Spinal cord (tissue), 10 donors: ENCODE results near the gene KCND3. TPM values are rescaled to one million over a fixed set of nuclear protein-coding genes. Genes with fewer than 3 reads are reported as not detected.

Experiments used
- DNase-seq, 6 donors: peaks; one replicate each; pipeline versions ENCODE4 v3.0.0 to v3.0.0-alpha.2; 2013 to 2015; ENCODE audit warnings: low spot score in 6 of 6, low read depth in 4 of 6
- H3K27ac ChIP-seq: one replicate; pipeline ENCODE4 v1.5.1; 2013; ENCODE audit warnings: low read depth, low read length, control low read depth
- H3K27me3 ChIP-seq: one replicate; pipeline ENCODE4 v1.6.1; 2013; ENCODE audit warnings: low read length; ENCODE audit not compliant: control insufficient read depth, insufficient read depth
- H3K36me3 ChIP-seq: one replicate; pipeline ENCODE4 v1.6.1; 2013; ENCODE audit warnings: low read length; ENCODE audit not compliant: control insufficient read depth, insufficient read depth
- H3K4me1 ChIP-seq: one replicate; pipeline ENCODE4 v1.6.1; 2013; ENCODE audit warnings: low read length; ENCODE audit not compliant: control insufficient read depth, insufficient read depth
- H3K4me3 ChIP-seq: one replicate; pipeline ENCODE4 v1.5.1; 2013; ENCODE audit warnings: low read depth, low read length, control low read depth
- H3K9me3 ChIP-seq: one replicate; pipeline ENCODE4 v1.6.1; 2013; ENCODE audit warnings: low read length; ENCODE audit not compliant: control insufficient read depth, insufficient read depth
- WGBS: methylation state at CpG from one replicate; pipeline ENCODE4 v1.1.5; 2013; ENCODE audit warnings: missing lambda C conversion rate; ENCODE audit not compliant: insufficient coverage; 5-methylcytosine and 5-hydroxymethylcytosine counted together
- polyA plus RNA-seq, 2 donors: library from polyadenylated mRNA; unstranded; fragments of 120-200 nt; gene quantifications; one replicate each; pipeline ENCODE4 v1.2.1, GENCODE V29; 2013; ENCODE audit not compliant: insufficient read length in 2 of 2
- total RNA-seq, 2 donors: library from RNA; depleted of rRNA in 1 of 2; stranded (reverse); fragments of 120-200 nt in 1 of 2; fragments of >200 nt in 1 of 2; gene quantifications; one replicate each; pipeline versions ENCODE4 v1.2.3 to v1.2.4, GENCODE V29; 2013 to 2014
- donor health status: healthy.

Gene KCND3
- total and polyA plus RNA-seq, 4 donors = 9.5 to 35.8 (median 23.3) TPM

GRCh38 chr1:111953797-111954196 lies 35.7 kb downstream of the KCND3 start:
- no peaks in the 10 kb centered on the region for H3K9me3 ChIP-seq
- no peak overlapping the region for H3K4me3 ChIP-seq
- no peak for DNase-seq
- peaks cover 31% of the 10 kb centered on the region for H3K4me1 ChIP-seq
- no peaks in the 10 kb centered on the region for H3K36me3 ChIP-seq
- WGBS = 86% methylated on average over 2 of the region's 5 CpGs
- H3K27me3 ChIP-seq = no peaks in the 10 kb centered on the region
- H3K27ac ChIP-seq = no peak overlapping the region

DNA sequence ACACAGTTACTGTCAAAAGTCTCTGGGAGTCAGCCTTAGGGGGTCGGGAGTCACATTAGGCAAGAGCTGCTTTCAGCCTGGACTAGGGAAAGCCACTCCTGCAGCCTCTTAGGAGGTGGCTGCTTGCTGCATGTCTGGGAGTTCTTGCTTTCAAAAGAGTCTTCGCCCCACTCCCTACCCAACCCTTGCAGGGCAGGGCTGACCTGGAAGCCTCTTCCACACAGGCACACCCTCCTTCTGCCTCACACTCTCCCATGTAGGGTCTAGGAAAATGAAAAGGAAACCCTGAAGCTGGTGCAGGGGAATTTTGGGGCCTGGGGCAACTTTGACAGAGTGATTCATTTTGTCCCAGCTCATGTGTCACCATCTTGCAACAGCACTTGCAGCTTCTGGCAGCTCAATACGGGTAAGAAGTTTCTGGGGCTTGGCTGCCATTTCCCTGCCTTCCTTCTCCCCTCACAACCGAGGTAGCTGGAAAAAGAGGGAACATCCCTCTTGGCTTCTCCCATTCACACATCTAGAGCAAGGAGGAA lies 37.3 kb downstream of the KCND3 start:
- no peak for DNase-seq
- Histone ChIP-seq H3K4me3 (no peak overlapping the region), H3K36me3 (no peaks in the 10 kb centered on the region), H3K27ac (no peak overlapping the region), H3K4me1 (peaks cover 32% of the 10 kb centered on the region), H3K9me3 (no peaks in the 10 kb centered on the region), H3K27me3 (no peaks in the 10 kb centered on the region)
- 50% methylated on average over 2 of the region's 4 CpGs for WGBS

DNA sequence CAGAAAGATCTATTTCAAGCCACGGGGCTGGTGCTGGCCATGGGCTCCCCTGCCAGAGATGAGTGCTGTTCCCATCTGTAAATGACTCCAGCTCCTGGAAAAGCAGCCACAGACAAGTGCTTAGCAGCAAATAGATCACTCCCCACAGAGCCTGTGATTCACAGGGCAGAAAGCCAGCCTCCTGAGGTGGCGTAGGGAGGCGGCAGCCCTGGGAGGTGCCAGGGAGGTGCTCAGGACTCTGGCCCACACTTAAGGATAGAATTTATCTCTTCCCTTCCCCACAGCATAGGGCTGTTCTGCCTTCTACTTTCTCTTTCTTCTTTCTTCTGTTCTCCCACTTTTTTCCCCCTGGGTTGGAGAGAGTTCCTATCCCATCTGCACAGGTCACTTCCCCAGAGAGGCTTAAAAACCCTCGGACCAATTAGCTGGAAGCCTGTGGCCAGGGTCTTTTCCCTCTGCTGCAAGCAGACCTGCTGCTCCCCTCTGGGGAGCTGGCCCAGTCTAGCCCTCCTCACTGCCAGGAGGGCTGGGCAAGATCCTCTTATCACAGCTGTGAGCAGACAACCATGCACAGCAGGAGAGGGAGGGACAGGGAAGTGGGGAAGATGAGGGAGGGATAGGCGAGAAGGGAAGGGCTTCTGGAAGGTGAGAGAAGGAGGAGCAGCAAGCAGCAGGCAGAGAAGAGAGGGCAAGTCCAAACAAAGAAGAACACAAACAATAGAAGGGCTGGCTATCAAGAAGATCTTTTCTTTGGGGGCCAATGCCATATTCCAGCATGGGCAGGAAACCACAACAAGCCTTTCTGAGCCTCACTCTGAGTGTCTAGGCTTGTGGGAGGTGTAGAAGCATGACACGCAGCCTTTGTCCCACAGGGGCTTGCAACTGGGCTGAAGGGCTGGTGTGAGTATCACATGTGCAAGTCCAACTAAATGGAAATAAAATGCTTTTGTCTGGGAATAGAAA lies 41.0 kb downstream of the KCND3 start:
- no peaks in the 10 kb centered on the region for H3K9me3 ChIP-seq
- peaks cover 40% of the 10 kb centered on the region for H3K4me1 ChIP-seq
- no peak overlapping the region for H3K4me3 ChIP-seq
- WGBS = 29% methylated on average over 5 of the region's 6 CpGs
- H3K27ac ChIP-seq = no peak overlapping the region
- H3K27me3 ChIP-seq = no peaks in the 10 kb centered on the region
- H3K36me3 ChIP-seq = peaks cover 9% of the 10 kb centered on the region
- DNase-seq = peak in 2 of 6 donors; percentile 59 to 78

- no peak overlapping the region for H3K27ac ChIP-seq
- no peaks in the 10 kb centered on the region for H3K27me3 ChIP-seq
- peaks cover 9% of the 10 kb centered on the region for H3K36me3 ChIP-seq
- H3K4me1 ChIP-seq = peaks cover 45% of the 10 kb centered on the region
- WGBS = 51% methylated on average over 10 of the region's 15 CpGs
- no peak overlapping the region for H3K4me3 ChIP-seq
- no peaks in the 10 kb centered on the region for H3K9me3 ChIP-seq
- DNase-seq = peak in 1 of 6 donors; percentile 46
Measured at GRCh38 chr1:111943846-111944749, 45.4 kb downstream of the KCND3 start.

GRCh38 chr1:111943066-111943465 lies 46.4 kb downstream of the KCND3 start:
- Histone ChIP-seq H3K27me3 (no peaks in the 10 kb centered on the region), H3K9me3 (no peaks in the 10 kb centered on the region), H3K36me3 (peaks cover 9% of the 10 kb centered on the region), H3K4me3 (no peak overlapping the region), H3K4me1 (peaks cover 35% of the 10 kb centered on the region), H3K27ac (no peak overlapping the region)
- DNase-seq = no peak
- 79% methylated on average over 4 of the region's 4 CpGs for WGBS

DNA sequence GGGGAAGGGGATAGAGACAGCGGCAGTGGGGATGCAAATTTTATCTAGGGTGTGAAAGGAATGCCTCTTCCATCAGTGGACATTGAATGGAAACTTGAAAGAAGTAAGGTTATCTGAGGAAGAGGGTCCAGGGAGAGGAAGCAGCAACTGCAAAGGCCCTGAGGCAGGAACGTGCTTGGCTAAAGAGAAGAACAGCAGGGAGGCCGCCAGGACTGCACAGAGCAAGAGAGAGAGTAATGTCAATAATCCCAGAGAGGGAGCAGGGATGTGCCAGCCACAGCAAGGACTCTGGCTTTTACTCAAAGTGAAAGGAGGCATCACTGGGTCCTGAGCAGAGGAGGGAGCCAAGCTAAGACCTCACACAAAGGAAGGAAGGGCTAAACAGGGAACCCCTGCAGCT lies 50.9 kb downstream of the KCND3 start:
- Histone ChIP-seq H3K27me3 (no peaks in the 10 kb centered on the region), H3K4me1 (peaks cover 13% of the 10 kb centered on the region), H3K36me3 (no peaks in the 10 kb centered on the region), H3K9me3 (no peaks in the 10 kb centered on the region), H3K27ac (no peak overlapping the region), H3K4me3 (no peak overlapping the region)
- no peak for DNase-seq
- 80% methylated on average over 3 of the region's 3 CpGs for WGBS

DNA sequence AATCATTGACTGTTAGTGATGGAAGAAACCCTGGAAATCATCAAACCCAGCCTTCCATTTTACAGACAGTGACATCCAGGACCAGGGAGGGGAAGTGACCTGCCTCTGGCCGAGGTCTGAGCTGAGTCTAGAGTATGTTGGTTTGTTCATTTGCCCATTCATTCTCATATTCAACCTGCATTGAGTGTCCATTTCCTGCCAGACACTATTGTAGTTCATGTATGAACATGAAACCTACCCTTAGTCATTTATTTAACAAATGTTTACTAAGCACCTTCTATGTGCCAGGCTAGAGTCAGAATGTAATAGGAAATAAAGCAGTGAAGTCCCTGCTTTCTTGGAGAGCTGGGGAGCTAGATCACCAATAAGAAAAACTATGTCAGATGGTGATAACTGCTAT lies 51.3 kb downstream of the KCND3 start:
- no CpG with 5 or more reads among the region's 1 CpG for WGBS
- no peak overlapping the region for H3K4me3 ChIP-seq
- no peak for DNase-seq
- H3K9me3 ChIP-seq = no peaks in the 10 kb centered on the region
- H3K27me3 ChIP-seq = no peaks in the 10 kb centered on the region
- H3K27ac ChIP-seq = no peak overlapping the region
- H3K4me1 ChIP-seq = peaks cover 11% of the 10 kb centered on the region
- no peaks in the 10 kb centered on the region for H3K36me3 ChIP-seq

- no peak overlapping the region for H3K27ac ChIP-seq
- no peaks in the 10 kb centered on the region for H3K9me3 ChIP-seq
- DNase-seq = no peak
- H3K4me1 ChIP-seq = peaks cover 8% of the 10 kb centered on the region
- no peaks in the 10 kb centered on the region for H3K36me3 ChIP-seq
- H3K27me3 ChIP-seq = no peaks in the 10 kb centered on the region
- H3K4me3 ChIP-seq = no peak overlapping the region
- 70% methylated on average over 4 of the region's 6 CpGs for WGBS
Measured at GRCh38 chr1:111937147-111937725, 52.2 kb downstream of the KCND3 start.

DNA sequence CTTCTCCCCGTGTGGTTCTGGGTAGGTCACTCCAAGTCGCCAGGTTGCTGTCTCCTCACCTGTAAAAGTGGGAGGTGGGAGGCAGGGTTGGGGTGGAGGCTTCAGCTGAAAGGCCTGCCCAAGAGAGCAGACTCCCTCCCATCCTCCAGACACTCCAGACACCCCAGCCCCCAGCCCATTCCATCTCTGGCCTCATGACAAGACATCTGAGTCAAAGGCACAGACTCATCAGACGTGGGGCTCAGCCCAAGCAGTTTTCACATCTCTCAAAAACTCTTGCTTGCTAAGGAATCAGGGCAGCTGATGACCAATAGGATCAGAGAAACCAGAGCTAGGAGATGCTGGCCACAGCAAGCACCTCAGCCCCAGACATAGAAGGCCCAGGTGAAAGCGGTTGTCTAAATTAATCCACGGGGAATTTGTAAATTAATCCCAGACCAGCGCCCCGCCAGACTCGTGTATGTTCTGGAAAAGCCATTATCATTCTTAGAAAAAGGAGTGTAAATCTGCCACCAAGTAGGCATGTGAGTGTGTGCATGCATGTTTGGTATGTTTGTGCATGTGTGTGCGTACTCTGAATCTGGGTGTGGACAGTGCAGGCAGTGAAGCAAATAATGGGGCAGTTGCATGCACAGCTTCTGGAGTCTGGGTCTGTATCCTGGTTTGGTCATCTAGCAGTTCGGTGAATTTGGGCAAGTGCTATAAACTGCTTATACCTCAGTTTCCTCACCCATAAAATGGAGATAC lies 55.2 kb downstream of the KCND3 start:
- WGBS = 75% methylated on average over 7 of the region's 10 CpGs
- no peak for DNase-seq
- Histone ChIP-seq H3K4me3 (no peak overlapping the region), H3K27ac (no peak overlapping the region), H3K4me1 (peaks cover 9% of the 10 kb centered on the region), H3K36me3 (no peaks in the 10 kb centered on the region), H3K9me3 (no peaks in the 10 kb centered on the region), H3K27me3 (no peaks in the 10 kb centered on the region)
